ENCODE results near the gene PRR35.

DNA sequence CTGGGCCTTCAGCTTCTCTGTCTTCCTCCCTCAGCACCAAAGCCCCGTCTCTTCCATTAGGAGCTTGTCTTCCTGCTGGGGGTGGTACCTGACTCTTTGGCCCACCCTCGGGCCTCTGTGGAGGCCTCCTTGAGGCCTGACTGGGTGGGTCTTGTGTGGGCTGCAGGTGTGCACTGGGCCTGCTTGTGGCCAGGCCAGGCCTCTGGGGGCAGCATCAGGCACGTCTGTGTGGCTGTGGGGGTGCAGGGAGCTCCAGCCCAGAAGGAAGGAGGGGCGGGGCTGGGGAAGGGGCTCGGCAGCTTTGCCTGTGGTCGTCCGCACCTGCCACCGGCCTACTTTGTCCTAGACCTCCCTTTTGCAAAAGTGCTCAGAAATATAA, 16.6 kb downstream of the PRR35 start:
- no peak for TF ChIP-seq POLR2A (IDR thresholded peaks at IDR 0.05)
- no peak for TF ChIP-seq CTCF (IDR thresholded peaks at IDR 0.05)
